Lower lobe of right lung (tissue), 2 donors: ENCODE data around the gene SLC7A5. TPM values are rescaled to one million over a fixed set of nuclear protein-coding genes. Genes with fewer than 3 reads are reported as not detected.

ENCODE experiments used
- ATAC-seq, 2 donors: fragments of 200-7000 bp; cut with Tn5 transposase; one replicate each; pipeline ENCODE4 v1.9.1; 2020 to 2022; ENCODE audit warnings: mild to moderate bottlenecking in 2 of 2, moderate library complexity in 2 of 2
- DNase-seq: peaks from one replicate; pipeline ENCODE4 v3.0.0-alpha.2; 2020
- H3K27ac ChIP-seq: fragments of 200-600 bp; one replicate; pipeline ENCODE4 v1.8.0; 2022
- H3K27me3 ChIP-seq: fragments of 200-600 bp; one replicate; pipeline ENCODE4 v1.8.0; 2022; ENCODE audit warnings: low read depth
- H3K36me3 ChIP-seq: fragments of 200-600 bp; one replicate; pipeline ENCODE4 v1.8.0; 2022; ENCODE audit warnings: mild to moderate bottlenecking
- H3K4me1 ChIP-seq: fragments of 200-600 bp; one replicate; pipeline ENCODE4 v1.8.0; 2022
- H3K4me3 ChIP-seq: fragments of 200-600 bp; one replicate; pipeline ENCODE4 v1.8.0; 2022; ENCODE audit warnings: mild to moderate bottlenecking
- H3K9me3 ChIP-seq: fragments of 200-600 bp; one replicate; pipeline ENCODE4 v1.8.0; 2022
- CTCF ChIP-seq: fragments of 200-600 bp; IDR thresholded peaks from one replicate; pipeline ENCODE4 v1.8.0; 2022; ENCODE audit warnings: antibody characterized with exemption, mild to moderate bottlenecking
- intact Hi-C: fragments of 100-400 bp; cut with DNase I; formaldehyde crosslinking; loops from one replicate; pipeline ENCODE4 v1.11.0; 2022
- total RNA-seq: library from RNA; stranded (reverse); fragmentation: NEBNext Ultra II Directional; extraction: Animal tissue kit (Norgen Biotek cat#: 25700); gene quantifications from one replicate; pipeline ENCODE4 v1.2.1, GENCODE V29; 2021
- donor health status: DM: no; HTN: yes; CAD: no; lungs with severe emphysema.

The SLC7A5 gene
- total RNA-seq, 1 donor from 2014 or later = 10.7 TPM

- ATAC-seq (no peak), DNase-seq (no peak)
- H3K27me3 ChIP-seq = no peaks in the 10 kb centered on the region
- no peak overlapping the region for H3K27ac ChIP-seq
- intact Hi-C loops = no loop called here
- H3K4me1 ChIP-seq = no peaks in the 10 kb centered on the region
- no peaks in the 10 kb centered on the region for H3K9me3 ChIP-seq
- TF ChIP-seq CTCF = no peak
- H3K4me3 ChIP-seq = no peak overlapping the region
- H3K36me3 ChIP-seq = peaks cover 50% of the 10 kb centered on the region
Measured at GRCh38 chr16:87838643-87839541, 30.4 kb downstream of the SLC7A5 start.

- ATAC-seq (no peak), DNase-seq (no peak)
- TF ChIP-seq CTCF = no peak
- Histone ChIP-seq H3K27ac (no peak overlapping the region), H3K4me3 (no peak overlapping the region), H3K9me3 (no peaks in the 10 kb centered on the region), H3K27me3 (no peaks in the 10 kb centered on the region), H3K4me1 (no peaks in the 10 kb centered on the region), H3K36me3 (peaks cover 59% of the 10 kb centered on the region)
- intact Hi-C loops = no loop called here
Measured at GRCh38 chr16:87837627-87838289, 31.5 kb downstream of the SLC7A5 start.

GRCh38 chr16:87836844-87837581 is 32.3 kb downstream of the SLC7A5 start:
- Histone ChIP-seq H3K27me3 (no peaks in the 10 kb centered on the region), H3K9me3 (no peaks in the 10 kb centered on the region), H3K36me3 (peaks cover 66% of the 10 kb centered on the region), H3K27ac (no peak overlapping the region), H3K4me1 (no peaks in the 10 kb centered on the region), H3K4me3 (no peak overlapping the region)
- intact Hi-C loops = no loop called here
- DNase-seq (no peak), ATAC-seq (peak in 1 of 2 donors; percentile 6)
- TF ChIP-seq CTCF = no peak

- H3K27me3 ChIP-seq = no peaks in the 10 kb centered on the region
- peaks cover 67% of the 10 kb centered on the region for H3K36me3 ChIP-seq
- TF ChIP-seq CTCF = no peak
- no peaks in the 10 kb centered on the region for H3K4me1 ChIP-seq
- intact Hi-C loops = no loop called here
- no peak for DNase-seq
- H3K9me3 ChIP-seq = no peaks in the 10 kb centered on the region
- H3K27ac ChIP-seq = no peak overlapping the region
- no peak for ATAC-seq
- H3K4me3 ChIP-seq = no peak overlapping the region
Measured at GRCh38 chr16:87836346-87836843, 32.9 kb downstream of the SLC7A5 start.

- Histone ChIP-seq H3K9me3 (no peaks in the 10 kb centered on the region), H3K36me3 (peaks cover 65% of the 10 kb centered on the region), H3K4me1 (no peaks in the 10 kb centered on the region), H3K27me3 (no peaks in the 10 kb centered on the region), H3K27ac (no peak overlapping the region), H3K4me3 (no peak overlapping the region)
- intact Hi-C loops = no loop called here
- ATAC-seq = no peak
- TF ChIP-seq CTCF = no peak
- DNase-seq = no peak
Measured at GRCh38 chr16:87835882-87836331, 33.4 kb downstream of the SLC7A5 start.
